Neural progenitor cell (in vitro differentiated cells): ENCODE measurements around the gene RASGRP1. TPM values are rescaled to one million over a fixed set of nuclear protein-coding genes. Genes with fewer than 3 reads are reported as not detected.

Experiments used
- DNase-seq: peaks from one replicate; pipeline ENCODE4 v3.0.0-alpha.2; 2016; ENCODE audit warnings: low spot score
- H2AFZ ChIP-seq: fragments of 200-600 bp; sonication (generic); replicated peaks from 2 replicates; pipeline ENCODE4 v1.6.1; 2016; ENCODE audit warnings: antibody characterized with exemption
- H3F3A ChIP-seq: fragments of 200-600 bp; sonication (generic); 2 replicates; pipeline ENCODE4 v1.6.1; 2016; ENCODE audit warnings: antibody characterized with exemption, low read depth
- H3K27ac ChIP-seq: fragments of 200-600 bp; sonication (generic); 2 replicates; pipeline ENCODE4 v1.5.1; 2016; ENCODE audit warnings: mild to moderate bottlenecking
- H3K27me3 ChIP-seq: fragments of 200-600 bp; sonication (generic); 2 replicates; pipeline ENCODE4 v1.6.1; 2016; ENCODE audit warnings: mild to moderate bottlenecking, moderate library complexity
- H3K36me3 ChIP-seq: fragments of 200-600 bp; sonication (generic); 2 replicates; pipeline ENCODE4 v1.5.1; 2016
- H3K4me1 ChIP-seq: fragments of 200-600 bp; sonication (generic); 2 replicates; pipeline ENCODE4 v1.6.1; 2016; ENCODE audit warnings: mixed run types
- H3K4me2 ChIP-seq: fragments of 200-600 bp; sonication (generic); 2 replicates; pipeline ENCODE4 v1.6.1; 2016
- H3K4me3 ChIP-seq: fragments of 200-600 bp; sonication (generic); 2 replicates; pipeline ENCODE4 v1.5.1; 2016
- H3K79me2 ChIP-seq: fragments of 200-600 bp; sonication (generic); 2 replicates; pipeline ENCODE4 v1.6.1; 2016; ENCODE audit warnings: low read depth
- H3K9ac ChIP-seq: fragments of 200-600 bp; sonication (generic); 2 replicates; pipeline ENCODE4 v1.6.1; 2016
- H3K9me3 ChIP-seq: fragments of 200-600 bp; sonication (generic); 2 replicates; pipeline ENCODE4 v1.5.1; 2016; ENCODE audit warnings: low read depth
- H4K20me1 ChIP-seq: fragments of 200-600 bp; sonication (generic); 2 replicates; pipeline ENCODE4 v1.6.1; 2016; ENCODE audit warnings: low read depth
- H3K27ac Mint-ChIP-seq: 3 replicates; pipeline ENCODE4 v1.8.0; 2021; ENCODE audit warnings: mixed read lengths
- H3K27me3 Mint-ChIP-seq: 2 replicates; pipeline ENCODE4 v1.8.0; 2022; ENCODE audit warnings: low read depth, mild to moderate bottlenecking, inconsistent platforms, moderate library complexity, mixed read lengths; ENCODE audit not compliant: insufficient read depth
- H3K36me3 Mint-ChIP-seq: 3 replicates; pipeline ENCODE4 v1.8.0; 2021; ENCODE audit warnings: mixed read lengths
- H3K4me1 Mint-ChIP-seq: 3 replicates; pipeline ENCODE4 v1.8.0; 2021; ENCODE audit warnings: mixed read lengths
- H3K4me3 Mint-ChIP-seq: 3 replicates; pipeline ENCODE4 v1.8.0; 2021; ENCODE audit warnings: mild to moderate bottlenecking, moderate library complexity, mixed read lengths
- H3K9me3 Mint-ChIP-seq: 3 replicates; pipeline ENCODE4 v1.8.0; 2020; ENCODE audit warnings: mixed read lengths
- EZH2 ChIP-seq: fragments of 200-600 bp; sonication (generic); IDR thresholded peaks from 2 replicates; pipeline ENCODE4 v1.6.1; 2017; ENCODE audit warnings: antibody characterized with exemption, mild to moderate bottlenecking, moderate library complexity
- EZH2phosphoT487 ChIP-seq: fragments of 200-600 bp; sonication (generic); IDR thresholded peaks from 2 replicates; pipeline ENCODE4 v1.6.1; 2017; ENCODE audit warnings: antibody characterized with exemption
- total RNA-seq: library from RNA; depleted of rRNA; stranded (reverse); fragments of >200 nt; gene quantifications from 2 replicates; pipeline ENCODE4 v1.2.3, GENCODE V29; 2015; ENCODE audit warnings: low replicate concordance
- TF ChIP-seq, protein P1 (sequence below): fragments of 200-600 bp; sonication (generic); IDR thresholded peaks from 2 replicates; pipeline ENCODE4 v1.5.1; 2017; ENCODE audit warnings: antibody characterized with exemption, mild to moderate bottlenecking

The RASGRP1 gene
- total RNA-seq, 1 donor from 2014 or later, result 2.5 TPM

DNA sequence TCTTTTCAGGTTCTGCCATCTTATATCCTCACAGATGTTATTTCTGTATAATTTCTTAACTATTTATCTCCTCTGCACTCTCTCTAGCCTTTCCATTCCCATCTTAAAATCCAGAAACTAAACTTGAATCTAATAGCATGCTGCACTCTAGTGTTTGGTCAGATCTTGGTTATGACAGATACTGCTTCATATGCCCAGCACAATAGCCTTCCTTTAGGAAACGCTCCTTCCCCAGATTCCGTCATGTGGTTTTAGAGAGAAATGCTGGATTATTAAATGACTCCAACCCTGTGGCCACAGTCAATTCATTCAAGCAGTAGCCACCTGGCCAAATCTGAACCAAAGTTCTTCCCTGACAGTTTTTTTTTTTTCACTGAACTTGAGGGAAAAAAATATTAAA lies 19.4 kb downstream of the RASGRP1 start:
- Mint-ChIP-seq H3K27ac (no peak overlapping the region), H3K4me1 (no peaks in the 10 kb centered on the region), H3K27me3 (no peaks in the 10 kb centered on the region), H3K9me3 (no peaks in the 10 kb centered on the region), H3K4me3 (no peak overlapping the region), H3K36me3 (no peaks in the 10 kb centered on the region)
- H3K9ac ChIP-seq, result no peak overlapping the region
- no peaks in the 10 kb centered on the region for H4K20me1 ChIP-seq
- H3K36me3 ChIP-seq, result no peaks in the 10 kb centered on the region
- H3K27me3 ChIP-seq, result no peaks in the 10 kb centered on the region
- H3K9me3 ChIP-seq, result no peaks in the 10 kb centered on the region
- no peak overlapping the region for H3K4me2 ChIP-seq
- no peak overlapping the region for H3K27ac ChIP-seq
- TF ChIP-seq EZH2phosphoT487 (no peak), EZH2 (no peak)
- TF ChIP-seq, protein P1, sequence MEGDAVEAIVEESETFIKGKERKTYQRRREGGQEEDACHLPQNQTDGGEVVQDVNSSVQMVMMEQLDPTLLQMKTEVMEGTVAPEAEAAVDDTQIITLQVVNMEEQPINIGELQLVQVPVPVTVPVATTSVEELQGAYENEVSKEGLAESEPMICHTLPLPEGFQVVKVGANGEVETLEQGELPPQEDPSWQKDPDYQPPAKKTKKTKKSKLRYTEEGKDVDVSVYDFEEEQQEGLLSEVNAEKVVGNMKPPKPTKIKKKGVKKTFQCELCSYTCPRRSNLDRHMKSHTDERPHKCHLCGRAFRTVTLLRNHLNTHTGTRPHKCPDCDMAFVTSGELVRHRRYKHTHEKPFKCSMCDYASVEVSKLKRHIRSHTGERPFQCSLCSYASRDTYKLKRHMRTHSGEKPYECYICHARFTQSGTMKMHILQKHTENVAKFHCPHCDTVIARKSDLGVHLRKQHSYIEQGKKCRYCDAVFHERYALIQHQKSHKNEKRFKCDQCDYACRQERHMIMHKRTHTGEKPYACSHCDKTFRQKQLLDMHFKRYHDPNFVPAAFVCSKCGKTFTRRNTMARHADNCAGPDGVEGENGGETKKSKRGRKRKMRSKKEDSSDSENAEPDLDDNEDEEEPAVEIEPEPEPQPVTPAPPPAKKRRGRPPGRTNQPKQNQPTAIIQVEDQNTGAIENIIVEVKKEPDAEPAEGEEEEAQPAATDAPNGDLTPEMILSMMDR, result no peak
- DNase-seq, result no peak
- no peaks in the 10 kb centered on the region for H3K4me1 ChIP-seq
- H3F3A ChIP-seq, result no peaks in the 10 kb centered on the region
- no peak overlapping the region for H3K4me3 ChIP-seq
- no peaks in the 10 kb centered on the region for H3K79me2 ChIP-seq
- no peak overlapping the region for H2AFZ ChIP-seq

DNA sequence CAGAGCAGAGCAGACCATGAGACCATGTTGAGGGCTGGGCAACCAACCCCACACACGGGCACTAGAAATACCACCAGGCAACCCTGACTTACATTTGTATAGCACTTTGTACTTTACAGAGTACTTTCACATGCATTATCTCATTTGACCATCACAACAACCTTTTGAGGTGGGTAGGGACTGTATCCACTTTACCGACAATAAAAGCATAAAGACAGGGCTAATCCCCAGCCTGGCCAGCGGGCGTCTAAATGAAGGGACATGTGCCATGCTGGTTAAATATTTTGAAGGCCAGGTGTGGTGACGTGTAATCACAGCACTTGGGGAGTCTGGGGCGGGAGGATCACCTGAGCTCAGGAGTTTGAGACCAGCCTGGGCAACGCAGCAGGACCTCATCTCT lies 23.6 kb downstream of the RASGRP1 start:
- Mint-ChIP-seq H3K36me3 (no peaks in the 10 kb centered on the region), H3K9me3 (no peaks in the 10 kb centered on the region), H3K4me1 (no peaks in the 10 kb centered on the region), H3K27ac (no peak overlapping the region), H3K4me3 (no peak overlapping the region), H3K27me3 (peaks cover 3% of the 10 kb centered on the region)
- Histone ChIP-seq H3F3A (no peaks in the 10 kb centered on the region), H3K4me2 (no peak overlapping the region), H2AFZ (no peak overlapping the region), H3K9me3 (no peaks in the 10 kb centered on the region), H3K36me3 (no peaks in the 10 kb centered on the region), H3K27ac (no peak overlapping the region), H3K9ac (no peak overlapping the region), H3K4me1 (no peaks in the 10 kb centered on the region), H3K79me2 (no peaks in the 10 kb centered on the region), H4K20me1 (no peaks in the 10 kb centered on the region), H3K4me3 (no peak overlapping the region), H3K27me3 (no peaks in the 10 kb centered on the region)
- DNase-seq, result no peak
- TF ChIP-seq EZH2 (no peak), EZH2phosphoT487 (no peak)
- TF ChIP-seq, protein P1, result no peak

DNA sequence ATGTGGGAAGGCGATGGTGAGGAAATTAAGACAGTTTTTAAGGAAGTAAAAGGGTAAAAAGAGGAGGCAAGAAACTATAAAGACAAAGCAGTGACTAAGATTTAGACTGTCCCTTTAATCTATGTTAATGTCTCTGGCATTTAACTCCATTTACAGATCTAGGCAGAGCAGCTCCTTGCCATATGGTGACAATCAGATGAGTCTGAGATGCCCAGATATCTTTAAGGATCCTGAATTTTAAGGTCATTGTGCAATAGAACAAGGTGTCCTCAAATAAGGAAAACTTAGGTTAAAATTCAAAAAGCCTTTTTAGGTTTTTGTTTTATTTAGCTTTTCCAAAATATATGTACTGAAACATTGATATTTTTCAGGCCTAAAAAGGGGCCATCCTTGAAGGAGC lies 24.1 kb downstream of the RASGRP1 start:
- H3K4me3 ChIP-seq, result no peak overlapping the region
- Mint-ChIP-seq H3K36me3 (no peaks in the 10 kb centered on the region), H3K4me1 (no peaks in the 10 kb centered on the region), H3K27me3 (peaks cover 4% of the 10 kb centered on the region), H3K9me3 (no peaks in the 10 kb centered on the region), H3K4me3 (no peak overlapping the region), H3K27ac (no peak overlapping the region)
- H2AFZ ChIP-seq, result no peak overlapping the region
- DNase-seq, result no peak
- no peak overlapping the region for H3K27ac ChIP-seq
- no peaks in the 10 kb centered on the region for H3K27me3 ChIP-seq
- H3K79me2 ChIP-seq, result no peaks in the 10 kb centered on the region
- H3K9me3 ChIP-seq, result no peaks in the 10 kb centered on the region
- TF ChIP-seq EZH2, result no peak
- TF ChIP-seq, protein P1, result no peak
- no peak for TF ChIP-seq EZH2phosphoT487
- H4K20me1 ChIP-seq, result no peaks in the 10 kb centered on the region
- H3K4me1 ChIP-seq, result no peaks in the 10 kb centered on the region
- no peak overlapping the region for H3K9ac ChIP-seq
- H3F3A ChIP-seq, result no peaks in the 10 kb centered on the region
- H3K4me2 ChIP-seq, result no peak overlapping the region
- H3K36me3 ChIP-seq, result no peaks in the 10 kb centered on the region

DNA sequence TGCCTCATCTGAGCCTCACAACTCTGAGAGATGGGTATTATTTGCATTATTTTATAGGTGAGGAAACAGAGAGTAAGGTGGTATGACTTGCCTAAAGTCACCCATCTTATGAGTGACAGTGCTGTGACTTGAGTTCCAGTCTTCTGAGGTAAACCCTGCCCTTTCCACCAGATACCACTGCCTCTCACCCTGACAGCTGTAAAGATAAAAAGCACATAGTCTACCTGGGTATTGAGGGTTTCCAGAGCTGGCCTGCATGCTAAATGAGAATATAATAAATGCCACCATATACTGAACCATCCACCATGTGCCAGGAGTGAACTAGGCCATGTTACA lies 25.6 kb downstream of the RASGRP1 start:
- Histone ChIP-seq H3F3A (no peaks in the 10 kb centered on the region), H3K27ac (no peak overlapping the region)
- H3K36me3 Mint-ChIP-seq, result no peaks in the 10 kb centered on the region

More for the DNA sequence above, 25.6 kb downstream of the RASGRP1 start:
- peaks cover under 1% of the 10 kb centered on the region for H3K4me1 Mint-ChIP-seq
- Histone ChIP-seq H3K4me1 (no peaks in the 10 kb centered on the region), H3K27me3 (no peaks in the 10 kb centered on the region), H3K36me3 (no peaks in the 10 kb centered on the region), H4K20me1 (no peaks in the 10 kb centered on the region), H2AFZ (no peak overlapping the region), H3K9ac (no peak overlapping the region), H3K9me3 (no peaks in the 10 kb centered on the region), H3K4me2 (no peak overlapping the region), H3K4me3 (no peak overlapping the region), H3K79me2 (no peaks in the 10 kb centered on the region)
- no peak for TF ChIP-seq EZH2phosphoT487
- TF ChIP-seq, protein P1, result no peak
- no peak for TF ChIP-seq EZH2
- H3K9me3 Mint-ChIP-seq, result no peaks in the 10 kb centered on the region
- peaks cover 4% of the 10 kb centered on the region for H3K27me3 Mint-ChIP-seq
- no peak overlapping the region for H3K27ac Mint-ChIP-seq
- DNase-seq, result no peak
- H3K4me3 Mint-ChIP-seq, result no peak overlapping the region
